ENCODE results near the gene CACNG4. TPM values are rescaled to one million over a fixed set of nuclear protein-coding genes. Genes with fewer than 3 reads are reported as not detected.

The CACNG4 gene
- total RNA-seq, 4 donors from 2014 or later: 0.42 to 0.91 TPM; not detected in 2

GRCh38 chr17:67022451-67022810 is 57.9 kb downstream of the CACNG4 start:
- DNase-seq (ENCODE audit: low spot score in 2 of 2): no peak
- intact Hi-C loops (cut with DNase I; ENCODE audit: low total_unique reads): no loop called here

GRCh38 chr17:67024736-67025135 is 60.2 kb downstream of the CACNG4 start:
- DNase-seq (ENCODE audit: low spot score in 2 of 2): no peak
- TF ChIP-seq CTCF (IDR thresholded peaks at IDR 0.05) (no peak), POLR2A (IDR thresholded peaks at IDR 0.05) (no peak)
- no peak overlapping the region for H3K4me3 ChIP-seq (ENCODE audit: low read depth, poor library complexity, severe bottlenecking)
- WGBS, 2 donors: 88 to 90% methylated on average over 15 to 17 of the region's 17 CpGs
- intact Hi-C loops (cut with DNase I; ENCODE audit: low total_unique reads): no loop called here

More at GRCh38 chr17:67022451-67022810, 57.9 kb downstream of the CACNG4 start:
- TF ChIP-seq CTCF (IDR thresholded peaks at IDR 0.05): no peak
- no peak for TF ChIP-seq POLR2A (IDR thresholded peaks at IDR 0.05)
- no peak overlapping the region for H3K4me3 ChIP-seq (ENCODE audit: low read depth, poor library complexity, severe bottlenecking)
- WGBS, 2 donors: 76 to 82% methylated on average over 8 to 12 of the region's 12 CpGs

- intact Hi-C loops (cut with DNase I; ENCODE audit: low total_unique reads): no loop called here
- no peak for DNase-seq (ENCODE audit: low spot score in 2 of 2)
- no peak overlapping the region for H3K4me3 ChIP-seq (ENCODE audit: low read depth, poor library complexity, severe bottlenecking)
- 66 to 75% methylated on average over 20 of the region's 20 CpGs for WGBS, 2 donors
- no peak for TF ChIP-seq CTCF (IDR thresholded peaks at IDR 0.05)
- TF ChIP-seq POLR2A (IDR thresholded peaks at IDR 0.05): no peak
These were observed 60.8 kb downstream of the CACNG4 start for GRCh38 chr17:67025216-67025792.

GRCh38 chr17:67026341-67026740 is 61.8 kb downstream of the CACNG4 start:
- TF ChIP-seq CTCF (IDR thresholded peaks at IDR 0.05) (no peak), POLR2A (IDR thresholded peaks at IDR 0.05) (no peak)
- 83 to 90% methylated on average over 2 of the region's 2 CpGs for WGBS, 2 donors
- DNase-seq (ENCODE audit: low spot score in 2 of 2): no peak

GRCh38 chr17:67027031-67027628 is 62.6 kb downstream of the CACNG4 start:
- no peak overlapping the region for H3K4me3 ChIP-seq (ENCODE audit: low read depth, poor library complexity, severe bottlenecking)
- no peak for DNase-seq (ENCODE audit: low spot score in 2 of 2)
- TF ChIP-seq POLR2A (IDR thresholded peaks at IDR 0.05): no peak
- intact Hi-C loops (cut with DNase I; ENCODE audit: low total_unique reads): no loop called here
- 78 to 87% methylated on average over 12 of the region's 12 CpGs for WGBS, 2 donors

More at GRCh38 chr17:67026341-67026740, 61.8 kb downstream of the CACNG4 start:
- H3K4me3 ChIP-seq (ENCODE audit: low read depth, poor library complexity, severe bottlenecking): no peak overlapping the region
- intact Hi-C loops (cut with DNase I; ENCODE audit: low total_unique reads): no loop called here

GRCh38 chr17:67030641-67031040 is 66.1 kb downstream of the CACNG4 start:
- TF ChIP-seq CTCF (IDR thresholded peaks at IDR 0.05) (no peak), POLR2A (IDR thresholded peaks at IDR 0.05) (no peak)
- no peak overlapping the region for H3K4me3 ChIP-seq (ENCODE audit: low read depth, poor library complexity, severe bottlenecking)
- 92 to 94% methylated on average over 21 of the region's 21 CpGs for WGBS, 2 donors
- no peak for DNase-seq (ENCODE audit: low spot score in 2 of 2)
- intact Hi-C loops (cut with DNase I; ENCODE audit: low total_unique reads): no loop called here
